Lower leg skin (tissue), 3 donors: ENCODE data around the gene PSMF1.

ENCODE experiments used
- POLR2A ChIP-seq, 2 donors: fragments of 450-650 bp; IDR thresholded peaks; one replicate each; pipeline ENCODE4 v1.6.1; 2016 to 2017; ENCODE audit warnings: antibody characterized with exemption in 2 of 2, mild to moderate bottlenecking in 1 of 2, moderate library complexity in 1 of 2
- TF ChIP-seq, protein P1 (sequence below), 3 donors: fragments of 450-650 bp; IDR thresholded peaks; one replicate each; pipeline ENCODE4 v1.5.1; 2016; ENCODE audit warnings: antibody characterized with exemption in 3 of 3, mild to moderate bottlenecking in 3 of 3, moderate library complexity in 2 of 3

DNA sequence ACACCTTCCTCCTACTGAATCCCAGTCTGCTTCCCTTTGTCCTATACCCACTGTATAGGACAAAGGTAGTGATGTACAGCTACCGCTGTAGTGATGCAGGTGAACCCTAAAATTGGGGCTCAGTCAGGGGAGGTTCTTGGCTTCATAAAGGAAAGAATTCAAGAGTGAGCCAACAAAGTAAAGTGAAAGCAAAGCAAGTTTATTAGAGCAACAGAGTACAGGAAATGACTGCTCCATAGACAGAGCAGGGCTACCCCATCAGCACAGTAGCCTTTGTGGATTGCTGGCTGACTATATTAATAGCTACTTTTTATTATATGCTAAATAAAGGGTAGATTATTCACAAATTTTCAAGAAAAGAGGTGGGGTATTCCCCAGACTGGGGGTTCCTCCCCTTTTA is 81.6 kb downstream of the PSMF1 start:
- no peak for TF ChIP-seq POLR2A (IDR thresholded peaks at IDR 0.05)
- TF ChIP-seq, protein P1, sequence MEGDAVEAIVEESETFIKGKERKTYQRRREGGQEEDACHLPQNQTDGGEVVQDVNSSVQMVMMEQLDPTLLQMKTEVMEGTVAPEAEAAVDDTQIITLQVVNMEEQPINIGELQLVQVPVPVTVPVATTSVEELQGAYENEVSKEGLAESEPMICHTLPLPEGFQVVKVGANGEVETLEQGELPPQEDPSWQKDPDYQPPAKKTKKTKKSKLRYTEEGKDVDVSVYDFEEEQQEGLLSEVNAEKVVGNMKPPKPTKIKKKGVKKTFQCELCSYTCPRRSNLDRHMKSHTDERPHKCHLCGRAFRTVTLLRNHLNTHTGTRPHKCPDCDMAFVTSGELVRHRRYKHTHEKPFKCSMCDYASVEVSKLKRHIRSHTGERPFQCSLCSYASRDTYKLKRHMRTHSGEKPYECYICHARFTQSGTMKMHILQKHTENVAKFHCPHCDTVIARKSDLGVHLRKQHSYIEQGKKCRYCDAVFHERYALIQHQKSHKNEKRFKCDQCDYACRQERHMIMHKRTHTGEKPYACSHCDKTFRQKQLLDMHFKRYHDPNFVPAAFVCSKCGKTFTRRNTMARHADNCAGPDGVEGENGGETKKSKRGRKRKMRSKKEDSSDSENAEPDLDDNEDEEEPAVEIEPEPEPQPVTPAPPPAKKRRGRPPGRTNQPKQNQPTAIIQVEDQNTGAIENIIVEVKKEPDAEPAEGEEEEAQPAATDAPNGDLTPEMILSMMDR (IDR thresholded peaks at IDR 0.05) = no peak
